Fibroblast of skin of abdomen (primary cell): ENCODE data around the gene STIM1.
"Not testable (repeated sequence)": the region's sequence is repeated elsewhere in the genome, so short reads cannot be mapped to it uniquely, and the experiment has no call there.

Experiments
- DNase-seq: peaks from one replicate; pipeline ENCODE4 v3.0.0-alpha.2; 2013

Gene STIM1

DNA sequence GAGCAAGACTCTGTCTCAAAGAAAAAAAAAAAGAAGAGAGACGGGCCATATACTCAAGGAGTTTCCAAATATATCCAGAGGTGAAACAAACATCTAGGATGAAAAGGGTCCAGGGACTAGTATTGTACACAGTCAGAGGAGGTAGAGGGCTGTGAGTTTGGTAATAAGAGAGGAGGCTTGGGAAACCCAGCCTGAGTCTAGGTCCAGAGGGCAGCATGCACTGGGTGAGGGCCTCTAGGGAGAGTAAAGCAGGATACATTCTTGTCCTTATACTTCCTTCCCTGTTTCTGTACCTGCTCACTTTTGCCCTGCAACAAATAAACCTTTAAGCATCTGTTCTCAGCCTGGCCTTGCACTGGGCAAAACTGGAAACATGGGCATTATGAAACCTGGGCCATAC is 31.5 kb downstream of the STIM1 start:
- DNase-seq = no peak

GRCh38 chr11:3888876-3889275 is 33.4 kb downstream of the STIM1 start:
- DNase-seq = no peak

DNA sequence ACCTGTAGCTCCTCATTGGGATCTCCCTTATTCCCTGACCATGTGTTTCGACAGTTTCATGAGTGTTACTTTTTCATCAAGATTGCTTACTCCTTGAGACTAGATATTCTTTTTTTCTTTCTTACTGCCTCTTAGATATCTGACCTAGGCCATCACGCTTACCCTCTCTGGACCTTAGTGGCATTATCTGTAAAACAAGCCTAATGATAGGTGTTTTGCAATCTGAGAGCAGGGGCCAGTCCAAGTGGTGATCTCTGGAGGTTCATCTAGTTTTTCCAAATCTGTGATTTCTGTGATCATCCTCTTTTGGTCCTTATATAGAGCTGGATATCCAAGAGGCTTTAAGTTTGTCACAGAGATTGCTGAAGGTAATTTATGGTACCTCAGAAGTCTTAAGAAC is 34.5 kb downstream of the STIM1 start:
- DNase-seq = no peak

- DNase-seq = no peak
Observed at GRCh38 chr11:3890806-3891205, 35.3 kb downstream of the STIM1 start.

- no peak for DNase-seq
Observed at GRCh38 chr11:3891751-3892150, 36.3 kb downstream of the STIM1 start.

- no peak for DNase-seq
Observed at GRCh38 chr11:3892156-3892555, 36.7 kb downstream of the STIM1 start.

DNA sequence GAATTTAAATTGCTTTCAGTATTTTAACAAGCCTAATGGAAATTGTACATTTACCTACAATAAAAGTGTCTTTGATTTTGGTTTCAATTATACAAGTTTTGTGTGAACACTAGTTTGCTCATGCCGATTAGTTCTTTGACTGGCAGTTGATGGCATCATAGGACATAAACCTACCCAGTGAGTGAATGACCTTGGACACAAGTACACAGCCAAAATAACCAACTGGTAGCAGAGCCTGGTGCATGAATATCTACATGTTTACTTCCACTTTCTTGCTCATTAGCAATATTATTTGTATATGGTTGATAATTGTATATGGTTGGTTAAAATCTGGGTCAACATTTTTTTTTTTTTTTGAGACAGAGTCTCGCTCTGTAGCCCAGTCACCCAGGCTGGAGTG is 37.8 kb downstream of the STIM1 start:
- no peak for DNase-seq

GRCh38 chr11:3894128-3894731 is 38.8 kb downstream of the STIM1 start:
- DNase-seq = peak; percentile 11

DNA sequence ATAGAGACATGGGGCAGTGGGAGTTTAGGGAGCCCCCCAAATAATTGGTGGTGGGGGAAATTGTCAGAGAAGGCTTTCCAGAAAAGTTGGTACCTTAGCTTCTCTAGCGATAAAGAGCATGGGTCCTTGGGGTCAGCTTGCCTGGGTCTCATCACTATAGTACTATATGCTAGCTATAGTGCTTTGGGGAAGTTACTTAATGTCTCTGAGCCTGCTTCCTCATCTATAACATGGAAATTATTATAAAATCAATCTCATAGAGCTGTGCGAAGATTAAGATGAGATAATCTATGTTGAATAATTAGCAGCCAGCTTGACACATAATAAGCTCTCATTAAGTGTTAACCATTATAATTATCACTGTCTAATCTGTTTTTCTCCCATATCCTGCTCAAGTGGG is 41.2 kb downstream of the STIM1 start:
- no peak for DNase-seq

- DNase-seq = not testable (repeated sequence)
Observed at GRCh38 chr11:3900230-3900629, 44.8 kb downstream of the STIM1 start.

DNA sequence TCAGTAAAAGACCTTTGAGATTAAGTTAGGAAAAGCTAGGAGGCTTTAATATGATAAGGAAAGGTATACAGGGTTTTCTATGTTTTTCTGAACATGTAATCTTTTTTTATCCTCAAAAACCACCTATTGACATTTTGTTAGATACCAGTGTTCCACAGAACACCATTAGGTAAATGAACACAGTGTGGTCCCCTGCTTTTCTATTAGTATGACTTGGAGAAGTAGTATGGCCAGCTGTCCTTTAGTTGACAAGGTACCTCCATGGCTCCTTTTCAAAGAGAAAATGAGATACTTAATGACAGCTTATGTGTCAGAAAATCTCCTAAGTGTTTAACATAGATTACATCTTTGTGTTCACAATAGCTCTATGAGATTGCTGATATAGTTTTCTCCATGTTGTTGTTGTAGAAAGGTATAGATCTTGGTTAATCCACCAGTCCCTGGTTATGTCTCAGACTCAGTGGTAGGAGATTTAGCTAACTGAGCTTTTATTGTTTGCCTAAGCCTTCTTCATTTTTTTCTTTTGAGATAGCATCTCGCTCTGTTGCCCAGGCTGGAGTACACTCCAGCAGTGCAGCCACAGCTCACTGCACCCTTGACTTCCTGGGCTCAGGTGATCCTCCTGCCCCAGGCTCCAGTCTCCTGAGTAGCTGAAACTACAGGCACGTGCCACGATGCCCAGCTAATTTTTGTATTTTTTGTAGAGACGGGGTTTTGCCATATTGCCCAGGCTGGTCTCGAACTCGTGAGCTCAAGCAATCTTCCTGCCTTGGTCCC is 46.0 kb downstream of the STIM1 start:
- DNase-seq = no peak

GRCh38 chr11:3902441-3902840 is 47.0 kb downstream of the STIM1 start:
- no peak for DNase-seq

GRCh38 chr11:3903207-3903896 is 47.9 kb downstream of the STIM1 start:
- DNase-seq = no peak

- DNase-seq = no peak
Observed at GRCh38 chr11:3904228-3904627, 48.8 kb downstream of the STIM1 start.

DNA sequence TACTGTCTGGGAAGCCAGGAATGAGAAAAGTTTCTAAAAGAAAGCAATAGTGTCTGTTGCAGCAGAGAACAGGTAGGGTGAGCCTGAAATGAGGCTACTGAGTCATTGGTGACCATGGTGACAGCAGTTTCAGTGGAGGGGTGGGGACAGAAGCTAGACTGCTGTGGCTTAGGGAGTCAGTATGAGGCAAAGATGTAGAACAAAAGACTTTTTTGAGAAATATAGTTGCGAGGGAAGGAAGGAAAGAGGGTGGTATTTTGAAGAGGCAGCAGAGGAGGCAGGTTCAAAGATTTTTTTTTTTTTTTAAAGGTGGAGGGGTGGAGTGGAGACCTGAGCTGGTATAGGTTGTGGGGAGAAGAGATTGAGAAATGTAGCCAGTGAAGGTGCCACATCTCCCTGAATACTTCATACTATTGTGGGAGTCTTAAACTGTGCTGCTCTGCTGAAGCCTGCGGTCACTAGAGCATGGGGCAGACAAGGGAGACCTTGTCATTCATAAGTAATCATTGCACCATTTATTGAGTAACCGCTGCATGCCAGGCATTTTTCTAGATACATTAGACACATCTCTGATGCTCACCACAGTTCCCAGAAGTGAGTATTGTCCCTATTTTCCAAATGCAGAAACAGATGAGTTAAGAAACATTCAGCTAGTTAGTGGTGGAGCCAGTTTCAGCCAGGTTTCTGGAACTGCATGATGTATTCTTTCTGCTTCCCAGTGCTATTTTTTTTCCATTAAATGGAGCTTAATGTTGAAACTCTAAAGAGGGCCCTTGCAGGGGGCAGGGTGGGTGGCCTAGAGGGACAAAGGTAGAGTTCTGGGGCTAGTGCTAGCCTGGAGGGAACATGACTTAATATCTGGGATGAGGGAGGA is 49.9 kb downstream of the STIM1 start:
- peak; percentile 74 for DNase-seq

- no peak for DNase-seq
Observed at GRCh38 chr11:3906166-3906565, 50.7 kb downstream of the STIM1 start.

GRCh38 chr11:3907590-3907989 is 52.1 kb downstream of the STIM1 start:
- DNase-seq = no peak

DNA sequence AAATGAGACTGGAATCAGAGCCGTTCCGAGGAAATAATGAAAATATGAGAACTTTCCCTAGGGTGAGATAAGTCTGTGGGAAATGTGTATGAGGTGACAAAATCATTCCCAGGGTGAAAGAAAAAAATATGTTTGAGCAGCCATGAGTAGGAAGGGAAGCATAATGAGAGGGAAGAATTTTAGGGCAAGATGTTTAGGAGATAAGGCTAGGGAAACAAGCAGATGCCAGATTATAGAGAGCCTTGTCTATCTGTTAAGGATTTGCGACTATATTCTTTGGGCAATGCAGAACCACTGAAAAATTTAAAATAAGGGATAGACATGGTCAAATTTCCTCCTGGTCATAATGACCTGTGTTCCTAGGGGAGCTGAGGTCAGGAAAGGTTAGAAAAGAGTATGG is 54.4 kb downstream of the STIM1 start:
- no peak for DNase-seq

DNA sequence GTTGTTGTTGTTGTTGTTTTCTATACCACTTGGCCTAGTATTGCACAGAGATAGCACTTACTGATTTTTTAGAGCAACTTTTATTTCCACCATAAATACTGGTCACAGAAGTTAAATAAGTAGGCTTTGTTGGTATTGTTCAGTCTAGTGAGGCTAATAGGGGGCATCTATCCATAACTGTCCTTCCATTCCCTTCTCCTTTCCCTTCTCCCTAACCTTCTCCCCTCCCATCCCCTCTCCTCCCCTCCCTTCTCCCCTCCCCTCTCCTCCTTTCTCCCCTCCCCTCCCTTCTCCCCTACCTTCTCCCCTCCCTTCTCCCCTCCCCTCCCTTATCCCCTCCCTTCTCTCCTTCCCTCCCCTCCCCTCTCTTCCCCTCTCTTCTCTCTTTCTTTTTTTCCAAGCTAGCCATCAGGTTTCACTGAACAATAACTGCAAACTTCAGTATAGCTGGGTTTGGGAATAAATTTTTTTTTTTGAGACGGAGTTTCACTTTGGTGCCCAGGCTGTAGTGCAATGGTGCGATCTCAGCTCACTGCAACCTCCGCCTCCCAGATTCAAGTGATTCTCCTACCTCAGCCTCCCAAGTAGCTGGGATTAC is 56.5 kb downstream of the STIM1 start:
- DNase-seq = no peak

GRCh38 chr11:3913921-3914320 is 58.5 kb downstream of the STIM1 start:
- no peak for DNase-seq

GRCh38 chr11:3914805-3915204 is 59.3 kb downstream of the STIM1 start:
- no peak for DNase-seq

DNA sequence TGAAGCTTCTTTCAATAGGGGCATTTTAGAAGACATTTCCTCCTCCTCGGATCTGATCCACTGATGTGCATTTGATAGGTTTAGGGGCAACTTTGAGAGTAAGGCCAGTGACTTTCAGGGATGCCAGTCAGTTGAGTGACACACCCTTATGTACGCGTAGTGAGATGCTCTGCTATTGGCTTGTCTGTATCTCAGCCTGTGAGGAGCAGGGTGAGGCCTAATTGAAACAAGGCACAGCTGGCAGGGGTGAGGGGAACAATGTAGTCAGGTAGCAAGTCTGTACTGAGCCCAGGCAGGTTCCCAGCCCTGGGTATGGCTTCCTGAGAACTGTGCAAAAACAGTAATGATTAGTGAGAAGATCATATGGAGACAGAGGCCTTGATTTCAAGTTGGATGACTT is 61.5 kb downstream of the STIM1 start:
- no peak for DNase-seq
